ENCODE measurements around the gene PXK.

PXK gene

DNA sequence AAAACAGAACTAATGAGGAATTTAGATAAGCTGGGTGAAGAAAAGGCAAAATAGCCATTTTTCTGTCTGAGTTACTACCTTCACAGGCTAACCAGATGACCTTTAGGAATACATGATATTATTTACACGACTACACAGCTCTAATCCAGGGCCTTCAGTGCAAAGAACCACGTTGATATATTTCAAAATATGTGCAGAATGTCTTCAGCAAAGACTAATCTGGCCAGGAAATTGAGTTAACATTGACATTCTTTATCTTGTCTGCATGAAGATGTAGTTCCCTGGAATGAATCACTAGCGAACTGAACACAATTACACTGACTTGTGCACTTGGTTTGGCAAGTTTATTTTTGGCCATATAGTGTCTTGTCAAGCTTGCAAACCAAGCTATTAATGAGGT, 59.5 kb downstream of the PXK start:
- TF ChIP-seq, protein P1, sequence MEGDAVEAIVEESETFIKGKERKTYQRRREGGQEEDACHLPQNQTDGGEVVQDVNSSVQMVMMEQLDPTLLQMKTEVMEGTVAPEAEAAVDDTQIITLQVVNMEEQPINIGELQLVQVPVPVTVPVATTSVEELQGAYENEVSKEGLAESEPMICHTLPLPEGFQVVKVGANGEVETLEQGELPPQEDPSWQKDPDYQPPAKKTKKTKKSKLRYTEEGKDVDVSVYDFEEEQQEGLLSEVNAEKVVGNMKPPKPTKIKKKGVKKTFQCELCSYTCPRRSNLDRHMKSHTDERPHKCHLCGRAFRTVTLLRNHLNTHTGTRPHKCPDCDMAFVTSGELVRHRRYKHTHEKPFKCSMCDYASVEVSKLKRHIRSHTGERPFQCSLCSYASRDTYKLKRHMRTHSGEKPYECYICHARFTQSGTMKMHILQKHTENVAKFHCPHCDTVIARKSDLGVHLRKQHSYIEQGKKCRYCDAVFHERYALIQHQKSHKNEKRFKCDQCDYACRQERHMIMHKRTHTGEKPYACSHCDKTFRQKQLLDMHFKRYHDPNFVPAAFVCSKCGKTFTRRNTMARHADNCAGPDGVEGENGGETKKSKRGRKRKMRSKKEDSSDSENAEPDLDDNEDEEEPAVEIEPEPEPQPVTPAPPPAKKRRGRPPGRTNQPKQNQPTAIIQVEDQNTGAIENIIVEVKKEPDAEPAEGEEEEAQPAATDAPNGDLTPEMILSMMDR (IDR thresholded peaks at IDR 0.05; ENCODE audit: low read depth, low read length) = no peak
- no peak overlapping the region for H3K4me3 ChIP-seq (ENCODE audit: low read depth, low read length)

DNA sequence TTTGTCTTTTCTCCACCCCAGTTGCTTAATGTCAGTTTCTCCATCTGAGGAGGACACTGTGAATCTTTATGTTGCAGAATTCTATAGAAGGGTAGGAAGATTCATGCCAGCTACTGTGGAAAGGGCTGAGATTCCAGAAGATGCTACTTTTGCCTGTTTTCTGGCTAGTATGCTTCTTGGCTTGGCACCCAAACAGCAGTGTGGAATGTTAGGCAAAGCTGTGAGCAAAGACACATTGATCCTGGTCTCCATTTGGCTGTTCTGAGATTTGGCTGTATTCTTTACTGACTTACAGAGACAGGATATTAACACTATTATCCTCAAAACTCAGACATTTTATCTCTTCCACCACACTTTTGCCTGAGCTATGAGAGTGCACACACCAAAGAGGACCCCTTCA, 61.6 kb downstream of the PXK start:
- H3K4me3 ChIP-seq (ENCODE audit: low read depth, low read length) = no peak overlapping the region
- TF ChIP-seq, protein P1 (IDR thresholded peaks at IDR 0.05; ENCODE audit: low read depth, low read length) = no peak

DNA sequence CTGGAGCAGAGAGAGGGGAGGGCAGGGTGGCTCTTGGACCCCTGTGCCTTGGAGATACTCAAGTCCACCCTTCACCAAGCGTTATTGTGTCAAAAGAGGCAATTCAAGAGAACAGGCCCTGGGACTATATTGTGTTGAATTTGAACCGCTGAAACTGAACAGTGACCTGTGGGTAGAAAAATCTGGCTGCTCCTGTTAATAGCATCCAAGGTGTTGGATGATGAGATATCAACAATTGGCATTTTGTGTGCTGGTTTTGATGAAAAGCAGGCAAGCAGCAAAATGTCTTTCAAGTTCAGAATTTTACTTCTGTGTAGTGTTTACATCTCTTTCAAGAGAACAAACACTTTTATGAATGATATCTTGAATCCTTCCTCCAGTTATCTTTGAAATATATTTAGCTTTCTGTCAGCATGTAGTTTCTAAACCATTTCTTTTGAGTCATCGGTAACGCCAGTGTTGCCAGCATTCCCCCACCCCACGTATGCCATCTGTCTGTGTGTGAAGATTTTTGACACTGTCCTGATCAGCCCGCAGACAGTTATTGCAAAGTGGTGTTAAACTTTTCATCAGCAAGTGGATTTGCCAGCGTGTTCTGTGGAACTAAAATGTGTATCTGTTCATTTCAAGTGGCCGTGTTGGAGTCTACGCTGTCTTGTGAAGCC, 66.1 kb downstream of the PXK start:
- TF ChIP-seq, protein P1 (IDR thresholded peaks at IDR 0.05; ENCODE audit: low read depth, low read length) = no peak
- H3K4me3 ChIP-seq (ENCODE audit: low read depth, low read length) = no peak overlapping the region

DNA sequence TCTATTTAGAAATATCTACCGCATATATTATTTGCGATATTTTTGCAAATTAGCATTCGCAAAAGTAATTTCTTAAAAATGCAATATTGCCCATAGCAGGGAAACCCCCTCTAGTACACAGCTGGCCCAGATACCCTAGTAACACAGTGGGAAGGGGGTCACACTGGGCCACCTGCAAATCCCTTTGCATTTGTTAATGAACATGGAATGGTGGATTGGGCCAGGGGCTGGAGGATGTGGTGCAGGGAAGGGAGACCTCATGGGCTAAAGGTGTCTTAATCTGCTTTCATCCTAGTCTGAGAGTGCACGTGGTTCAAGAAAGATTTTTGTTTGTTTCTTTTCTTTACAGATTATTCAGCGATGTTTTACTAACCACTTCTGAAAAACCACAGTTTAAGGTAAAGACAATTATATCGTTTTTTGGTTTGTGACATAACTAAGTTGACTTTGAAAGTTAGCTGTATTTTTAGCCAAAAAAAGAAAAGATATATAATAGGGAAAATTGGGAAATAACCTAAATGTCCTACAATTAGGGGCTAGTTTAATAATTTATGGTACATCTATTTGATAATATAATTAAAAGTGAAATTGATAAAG, 70.9 kb downstream of the PXK start:
- TF ChIP-seq, protein P1 (IDR thresholded peaks at IDR 0.05; ENCODE audit: low read depth, low read length) = no peak
- no peak overlapping the region for H3K4me3 ChIP-seq (ENCODE audit: low read depth, low read length)

DNA sequence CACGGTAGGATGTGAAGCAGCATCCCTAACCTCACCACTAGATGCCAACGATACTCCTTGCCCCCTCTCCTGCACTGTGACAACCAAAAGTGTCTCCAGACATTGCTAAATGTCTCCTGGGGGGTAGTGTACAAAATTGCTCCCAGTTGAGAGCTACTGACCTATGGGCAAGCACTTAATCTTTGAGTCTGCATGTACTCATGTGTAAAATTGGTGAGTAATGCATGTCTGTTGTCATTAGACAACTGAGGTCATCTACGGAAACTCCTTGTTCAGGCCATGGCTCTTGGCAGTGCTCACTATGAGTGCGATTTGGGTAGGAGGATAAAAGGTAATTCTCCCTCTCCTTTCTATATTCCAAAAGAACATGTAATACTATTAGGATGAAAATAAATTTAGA, 71.7 kb downstream of the PXK start:
- TF ChIP-seq, protein P1 (IDR thresholded peaks at IDR 0.05; ENCODE audit: low read depth, low read length) = no peak
- H3K4me3 ChIP-seq (ENCODE audit: low read depth, low read length) = no peak overlapping the region

DNA sequence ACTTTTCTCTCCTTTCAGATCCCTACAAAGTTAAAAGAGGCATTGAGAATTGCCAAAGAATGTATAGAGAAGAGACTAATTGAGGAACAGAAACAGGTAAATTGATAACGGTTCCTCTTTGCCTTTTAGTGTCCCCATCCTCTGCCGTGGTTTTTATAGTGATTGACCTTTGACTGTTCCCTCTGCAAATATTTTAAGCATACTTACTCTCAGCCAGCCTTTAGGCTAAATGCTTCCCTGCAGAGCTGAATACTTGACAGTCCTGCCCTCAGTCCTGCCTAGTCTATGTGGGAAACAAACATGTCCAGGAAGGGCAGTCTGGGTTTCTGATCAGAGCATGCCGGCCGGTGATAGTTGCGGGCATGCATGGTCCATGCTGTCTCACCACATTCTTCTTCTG, 76.2 kb downstream of the PXK start:
- TF ChIP-seq, protein P1 (IDR thresholded peaks at IDR 0.05; ENCODE audit: low read depth, low read length) = no peak
- H3K4me3 ChIP-seq (ENCODE audit: low read depth, low read length) = no peak overlapping the region

DNA sequence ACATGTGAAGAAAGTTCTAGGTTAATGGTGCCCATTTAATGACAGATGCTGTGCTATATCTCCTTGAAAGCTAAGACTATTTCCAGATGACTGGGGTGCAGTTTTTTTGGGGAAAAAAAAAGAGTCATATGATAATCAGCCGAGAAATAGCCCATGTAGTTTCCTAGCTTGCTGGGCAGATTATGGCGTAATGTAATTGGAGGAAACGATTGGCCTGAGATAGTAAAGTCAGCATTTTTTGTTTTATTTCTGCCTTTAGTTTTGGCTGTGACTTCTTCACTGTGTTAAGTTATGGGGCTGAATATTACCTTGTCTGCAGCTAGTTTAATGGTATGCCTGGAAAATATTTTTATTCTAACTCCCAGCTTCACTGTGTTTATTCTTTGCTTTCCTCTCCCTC, 77.0 kb downstream of the PXK start:
- TF ChIP-seq, protein P1 (IDR thresholded peaks at IDR 0.05; ENCODE audit: low read depth, low read length) = no peak

More for the DNA sequence above, 77.0 kb downstream of the PXK start:
- H3K4me3 ChIP-seq (ENCODE audit: low read depth, low read length) = no peak overlapping the region

All from WI38 (cell line).